Dermis blood vessel endothelial cell (primary cell): Measurements from ENCODE around the gene EFCAB10. TPM values are rescaled to one million over a fixed set of nuclear protein-coding genes. Genes with fewer than 3 reads are reported as not detected.
A peak's percentile ranks its signal among the peaks of the same experiment; 100 is the strongest.

ENCODE experiments used
- DNase-seq: peaks from one replicate; pipeline ENCODE4 v3.0.0; 2010
- total RNA-seq: library from RNA; depleted of rRNA; stranded (reverse); fragments of >200 nt; gene quantifications from 2 replicates; pipeline ENCODE4 v1.2.3, GENCODE V29; 2014

The EFCAB10 gene
- total RNA-seq, 1 donor from 2014 or later: not detected

DNA sequence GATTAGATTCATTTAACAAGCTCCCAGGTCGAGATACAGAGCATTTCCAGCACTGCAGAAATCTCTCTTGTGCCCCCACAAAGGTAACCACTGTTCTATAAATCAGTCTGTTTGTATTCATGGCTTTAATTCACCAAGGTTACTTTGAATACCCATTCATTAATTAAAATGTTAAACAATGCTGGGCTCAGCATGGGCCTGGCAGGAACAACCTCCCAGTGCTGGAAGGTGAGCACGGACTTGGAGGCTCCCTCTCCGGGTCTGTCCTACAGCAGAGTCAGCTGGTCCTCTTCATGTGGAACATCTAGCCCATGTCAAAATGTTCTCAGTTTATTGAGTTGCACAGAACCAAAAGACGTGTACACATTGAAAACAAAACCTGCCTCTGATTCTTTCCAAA, 15.6 kb upstream of the EFCAB10 start:
- no peak for DNase-seq

DNA sequence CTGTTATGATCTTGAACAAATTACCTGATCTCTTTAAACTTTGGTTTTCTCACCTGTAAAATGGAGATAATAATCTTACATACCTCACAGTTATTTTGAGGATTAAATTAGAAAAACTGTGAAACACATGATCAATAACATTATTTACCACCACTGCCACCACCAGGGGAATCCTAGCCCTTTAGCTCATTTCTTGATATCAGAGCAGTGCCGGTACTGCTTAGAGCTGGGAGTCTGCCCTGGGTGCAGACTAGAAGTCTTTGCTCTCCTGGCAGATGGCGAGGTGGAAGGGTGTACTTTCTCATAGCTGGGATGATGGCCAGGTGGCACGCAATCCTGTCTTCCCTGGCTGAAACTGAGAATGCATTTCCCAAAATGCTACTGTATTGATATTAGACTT, 12.7 kb upstream of the EFCAB10 start:
- DNase-seq: no peak

DNA sequence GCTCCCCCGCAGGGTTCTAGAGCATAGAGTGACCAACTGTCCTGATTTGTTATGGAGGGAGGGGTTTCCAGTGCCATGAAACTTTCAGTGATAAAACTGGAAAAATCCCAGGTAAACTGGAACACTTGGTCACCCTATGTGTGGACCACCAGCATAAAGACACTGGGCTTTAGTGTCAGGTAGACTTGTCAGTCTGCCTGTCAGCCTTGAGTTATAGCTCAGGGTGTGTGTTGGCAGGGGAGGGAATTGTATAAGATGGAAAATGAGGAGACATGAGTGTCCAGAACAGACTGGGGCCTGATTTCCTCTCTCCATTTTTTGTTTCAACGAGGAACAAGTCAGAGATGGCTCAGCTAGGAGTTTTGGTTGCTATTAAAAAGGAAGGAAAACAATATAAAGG, 10.2 kb upstream of the EFCAB10 start:
- DNase-seq: peak; percentile 42

DNA sequence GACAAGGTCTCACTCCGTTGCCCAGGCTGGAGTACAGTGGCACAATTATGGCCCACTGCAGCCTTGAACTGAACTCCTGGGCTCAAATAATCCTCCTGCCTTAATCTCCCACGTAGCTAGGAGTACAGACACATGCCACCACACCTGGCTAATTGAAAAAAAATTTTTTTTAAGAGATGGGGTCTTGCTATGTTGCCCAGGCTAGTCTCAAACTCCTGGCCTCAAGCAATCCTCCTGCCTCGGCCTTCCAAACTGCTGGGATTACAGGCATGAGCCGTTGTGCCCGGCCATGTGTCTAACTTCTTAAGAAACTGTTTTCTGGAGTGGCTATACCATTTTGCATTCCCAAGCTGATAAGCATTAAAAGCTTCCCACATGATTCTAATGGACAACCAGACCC, 9.5 kb upstream of the EFCAB10 start:
- DNase-seq: no peak

DNA sequence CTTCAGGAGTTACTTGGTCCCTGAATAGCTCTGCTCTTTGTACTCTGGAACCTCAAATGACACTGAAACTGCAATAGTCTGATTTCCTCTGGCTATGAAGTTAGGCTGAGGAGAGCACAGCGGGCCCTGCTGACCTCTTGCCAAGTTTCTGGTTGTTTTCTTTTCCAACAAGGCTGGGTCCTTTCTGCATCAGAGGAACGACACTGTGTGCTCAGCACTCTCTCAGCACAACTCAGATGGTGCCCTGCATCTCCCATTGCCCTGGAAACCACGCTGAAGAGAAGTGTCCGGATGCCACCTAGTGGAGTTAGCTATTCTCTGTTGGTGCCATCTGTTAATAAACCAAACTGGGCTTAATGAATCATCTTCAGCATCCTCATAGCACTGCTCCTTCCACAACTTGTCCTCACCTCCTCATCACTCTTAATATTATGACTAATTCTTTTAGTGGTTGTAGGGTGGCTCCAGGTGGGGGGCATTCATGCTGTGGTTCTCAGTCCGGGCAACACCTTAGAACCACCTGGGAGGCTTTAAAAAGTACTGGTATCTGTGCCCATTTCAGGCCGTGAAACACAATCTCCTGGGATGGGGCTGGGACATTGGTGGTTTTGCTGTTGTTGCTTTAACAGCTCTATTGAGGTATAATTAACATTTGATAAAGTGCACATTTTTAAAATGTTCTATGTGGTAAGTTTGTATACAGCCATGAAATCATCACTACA, 8.2 kb upstream of the EFCAB10 start:
- peak; percentile 88 for DNase-seq

DNA sequence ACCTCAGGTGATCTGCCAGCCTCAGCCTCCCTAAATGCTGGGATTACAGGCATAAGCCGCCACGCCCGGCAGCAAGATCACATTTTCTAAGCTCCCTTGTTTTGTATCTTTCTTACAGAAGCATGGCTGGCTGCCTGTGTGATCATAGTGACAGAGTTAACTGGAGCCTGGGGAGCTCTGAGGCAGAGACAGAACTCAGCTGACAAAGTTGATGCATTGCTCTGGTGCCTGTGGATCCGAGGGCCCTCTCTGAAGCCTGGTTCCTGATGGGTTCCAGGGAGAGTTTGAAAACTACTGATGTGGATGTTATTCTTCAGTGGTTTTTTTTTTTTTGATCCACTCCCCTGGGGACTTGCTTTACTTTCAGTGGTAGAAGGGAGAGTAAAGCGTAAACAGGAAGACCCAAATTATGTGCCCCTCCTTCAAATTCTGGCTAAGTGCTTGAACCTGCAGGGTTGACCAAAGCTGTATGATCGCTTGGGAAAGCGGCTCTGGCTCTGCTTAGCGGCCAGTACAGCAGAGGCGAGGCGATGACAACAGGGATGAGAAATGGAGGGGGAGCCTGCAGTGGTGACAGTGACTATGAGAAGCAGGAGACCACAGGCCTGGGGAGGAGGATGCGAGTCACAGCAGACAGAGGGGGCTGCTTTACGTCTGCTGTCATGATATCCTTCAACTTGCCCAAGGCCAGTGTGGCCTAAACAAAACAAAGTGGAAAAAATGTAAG, 6.8 kb upstream of the EFCAB10 start:
- no peak for DNase-seq

DNA sequence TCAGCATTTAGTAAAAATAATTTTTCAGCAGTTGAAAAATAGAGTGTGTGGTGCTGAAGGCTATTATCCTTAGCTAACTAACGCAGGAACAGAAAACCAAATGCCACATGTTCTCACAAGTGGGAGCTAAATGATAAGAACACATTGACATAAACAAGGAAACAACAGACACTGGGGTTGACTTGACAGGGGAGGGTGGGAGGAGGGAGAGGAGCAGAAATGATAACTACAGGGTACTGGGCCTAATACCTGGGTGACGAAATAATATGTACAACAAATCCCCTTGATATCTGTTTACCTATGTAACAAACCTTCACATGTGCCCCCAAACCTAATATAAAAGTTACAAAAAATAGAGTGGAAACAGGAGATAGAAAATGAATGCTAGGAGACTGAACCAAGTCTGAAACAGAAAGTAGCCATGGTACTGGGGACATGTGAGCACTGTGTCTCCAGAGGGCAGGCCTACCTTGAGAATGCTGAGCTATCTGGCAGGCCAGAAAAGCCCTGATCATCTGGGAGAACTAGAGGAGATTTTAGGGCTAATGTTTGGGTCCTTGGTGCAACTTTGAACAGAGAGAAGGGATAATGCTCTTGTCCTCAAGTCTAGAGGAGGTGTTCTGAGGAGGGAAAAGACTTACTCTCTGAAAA, 4.7 kb upstream of the EFCAB10 start:
- DNase-seq: no peak

DNA sequence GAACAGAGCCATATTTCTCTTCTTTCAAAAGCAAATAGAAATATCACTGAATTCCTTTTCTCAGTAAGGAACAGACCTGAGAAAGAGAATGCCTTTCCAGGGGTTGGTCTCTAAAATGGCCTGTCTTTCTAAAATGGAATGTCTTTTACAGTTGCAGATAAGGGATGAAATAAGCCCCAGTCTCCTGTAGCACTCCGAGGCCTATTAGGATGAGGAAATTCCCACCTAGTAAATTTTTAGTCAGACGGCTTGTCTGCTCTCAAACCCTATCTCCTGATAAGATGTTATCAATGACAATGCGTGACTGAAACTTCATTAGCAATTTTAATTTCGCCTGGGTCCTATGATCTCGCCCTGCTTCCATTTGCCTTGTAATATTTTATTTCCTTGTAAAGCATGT, 2.9 kb upstream of the EFCAB10 start:
- no peak for DNase-seq

DNA sequence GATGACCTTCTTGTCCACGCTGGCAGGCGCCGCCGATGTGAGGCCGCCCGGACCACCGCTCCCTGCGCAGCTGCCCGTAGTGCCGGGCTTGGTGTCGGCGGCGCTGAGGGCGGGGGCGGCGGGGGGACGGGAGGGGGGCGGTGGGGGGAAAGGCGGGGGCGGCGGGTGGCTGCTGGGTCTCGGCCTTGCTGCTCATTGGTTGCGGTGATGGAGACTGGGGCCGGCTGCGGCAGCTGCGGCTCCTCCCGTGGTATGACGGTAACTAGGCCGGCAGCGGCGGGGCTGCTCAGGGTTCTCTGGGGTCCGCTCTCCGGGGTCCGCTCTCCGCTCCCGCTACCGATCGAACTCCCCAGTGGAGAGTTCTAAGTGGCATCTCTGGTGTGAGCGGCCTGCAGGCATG, 1.8 kb upstream of the EFCAB10 start:
- DNase-seq: no peak

DNA sequence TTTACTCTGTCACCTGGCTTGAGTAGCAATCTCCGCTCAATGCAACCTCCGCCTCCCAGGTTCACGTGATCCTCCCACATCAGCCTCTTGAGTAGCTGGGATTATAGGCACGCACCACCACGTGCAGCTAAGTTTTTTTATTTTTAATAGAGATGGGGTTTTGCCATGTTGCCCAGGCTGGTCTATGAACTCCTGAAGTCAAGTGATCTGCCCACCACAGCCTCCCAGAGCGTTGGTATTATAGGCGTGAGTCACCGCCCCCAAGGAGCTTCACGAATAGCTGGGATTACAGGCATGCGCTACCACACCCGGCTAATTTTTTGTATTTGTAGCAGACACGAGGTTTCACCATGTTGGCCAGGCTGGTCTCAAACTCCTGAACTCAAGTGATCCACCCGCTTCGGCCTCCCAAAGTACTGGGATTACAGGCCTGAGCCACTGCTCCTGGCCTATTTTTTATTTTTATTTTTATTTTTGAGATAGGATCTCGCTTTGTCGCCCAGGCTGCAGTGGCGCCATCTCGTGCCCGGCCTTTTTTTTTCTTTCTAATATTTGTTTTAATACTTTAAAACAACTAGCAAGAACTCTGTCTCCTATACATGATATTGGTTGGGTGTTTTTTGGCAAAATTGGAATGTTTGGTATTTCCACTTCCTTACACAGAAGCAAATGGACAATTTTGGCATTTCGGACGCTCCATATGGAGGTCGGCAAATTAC, 1.1 kb downstream of the EFCAB10 start:
- peak; percentile 24 for DNase-seq

DNA sequence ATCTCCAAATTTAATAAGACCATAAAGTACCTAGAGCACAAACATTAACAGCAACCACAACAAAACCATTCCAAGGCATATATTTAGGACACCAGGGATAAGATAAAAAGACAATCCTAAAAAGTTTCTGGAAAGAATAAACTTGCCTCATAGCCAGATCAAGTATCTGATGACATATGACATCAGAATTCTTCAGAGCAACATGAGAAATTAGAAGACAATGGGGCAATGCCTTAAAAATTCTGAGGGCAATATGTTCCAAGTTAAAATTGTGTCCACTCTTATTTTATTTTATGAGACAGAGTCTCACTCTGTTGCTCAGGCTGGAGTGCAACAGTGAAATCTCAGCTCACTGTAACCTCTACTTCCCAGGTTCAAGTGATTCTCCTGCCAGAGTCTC, 2.8 kb downstream of the EFCAB10 start:
- DNase-seq: no peak

DNA sequence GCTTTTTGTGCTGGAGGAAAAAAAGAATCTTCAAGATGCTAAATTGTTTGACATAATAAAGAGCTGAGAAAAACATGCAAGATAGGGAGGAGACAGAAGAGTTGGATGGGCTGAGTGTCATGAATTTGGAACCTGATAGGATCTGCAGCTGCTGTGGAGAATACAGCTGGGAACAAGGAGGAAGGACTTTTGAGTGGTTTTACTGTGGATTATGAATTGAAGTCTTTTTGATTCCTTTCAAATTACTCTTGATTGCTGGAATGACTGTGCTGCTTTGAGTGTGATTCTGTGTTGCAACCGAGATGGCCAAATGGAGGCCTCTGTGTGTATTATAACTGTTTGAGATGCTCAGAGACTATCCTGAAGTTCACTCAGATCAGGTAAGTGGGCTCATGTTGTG, 4.0 kb downstream of the EFCAB10 start:
- no peak for DNase-seq

DNA sequence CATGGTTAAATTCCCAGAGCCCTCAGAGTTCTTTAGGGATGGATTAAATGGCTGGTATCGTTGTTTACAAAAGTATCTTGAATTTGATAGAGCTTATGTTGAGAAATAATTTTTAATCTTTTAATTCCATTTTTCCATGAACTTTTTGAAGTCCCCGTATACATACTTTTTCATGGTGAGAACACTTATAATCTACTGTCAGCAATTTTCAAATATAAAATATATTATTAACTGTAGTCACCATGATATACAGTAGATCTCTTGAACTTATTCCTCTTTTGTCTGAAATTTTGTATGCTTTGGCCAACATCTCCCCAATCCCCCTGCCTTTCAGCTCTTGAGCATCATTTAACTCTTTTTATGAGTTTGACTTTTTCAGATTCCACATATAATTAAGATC, 9.4 kb downstream of the EFCAB10 start:
- DNase-seq: no peak

DNA sequence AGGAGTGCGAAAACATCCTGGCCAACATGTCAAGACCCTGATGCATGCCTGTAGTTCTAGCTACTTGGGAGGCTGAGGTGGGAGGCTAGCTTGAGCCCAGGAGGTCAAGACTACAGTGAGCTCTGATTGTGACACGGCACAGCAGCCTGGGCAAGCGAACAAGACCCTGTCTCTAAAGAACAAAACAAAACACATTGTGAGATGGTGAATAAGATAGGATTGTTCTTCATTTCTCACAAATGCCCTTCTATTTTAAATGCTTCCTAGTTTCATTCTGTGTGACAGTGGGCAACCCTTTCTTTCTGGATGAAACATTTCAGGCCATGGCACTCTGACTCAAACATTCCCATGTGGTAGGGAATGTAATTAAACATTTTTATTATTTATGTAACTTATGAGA, 13.5 kb downstream of the EFCAB10 start:
- DNase-seq: no peak

DNA sequence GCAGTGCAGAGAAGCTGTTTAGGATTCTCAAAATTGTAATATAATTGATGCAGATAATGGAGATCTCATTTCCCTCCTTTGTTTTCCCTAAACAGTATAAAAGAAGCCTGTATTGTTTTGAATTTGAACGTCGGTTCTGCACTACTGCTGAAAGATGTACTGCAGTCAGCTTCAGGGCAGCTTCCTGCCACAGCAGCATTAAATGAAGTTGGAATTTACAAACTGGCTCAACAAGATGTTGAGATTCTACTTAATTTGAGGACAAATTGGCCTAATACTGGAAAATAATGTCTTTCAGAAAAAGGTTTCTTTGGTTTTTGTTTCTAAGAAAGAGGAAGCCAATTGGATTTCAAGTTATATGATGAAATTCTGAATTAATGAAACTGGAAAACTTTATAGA, 14.3 kb downstream of the EFCAB10 start:
- DNase-seq: peak; percentile 27

DNA sequence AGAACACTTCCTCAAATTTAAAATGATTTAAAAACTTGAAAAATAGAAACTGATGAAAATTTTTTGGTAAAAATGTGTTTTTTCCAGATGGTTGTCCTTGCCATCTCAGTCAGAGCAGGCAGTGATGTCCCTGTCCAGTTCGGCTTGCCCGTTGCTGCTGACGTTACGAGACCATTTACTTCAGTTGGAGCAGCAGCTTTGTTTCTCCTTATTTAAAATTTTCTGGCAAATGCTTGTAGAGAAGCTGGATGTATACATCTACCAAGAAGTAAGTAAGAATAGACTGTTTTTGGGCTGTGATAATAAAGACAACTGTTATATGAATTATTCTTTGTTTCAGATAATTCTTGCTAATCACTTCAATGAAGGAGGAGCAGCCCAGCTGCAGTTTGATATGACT, 16.1 kb downstream of the EFCAB10 start:
- DNase-seq: no peak

DNA sequence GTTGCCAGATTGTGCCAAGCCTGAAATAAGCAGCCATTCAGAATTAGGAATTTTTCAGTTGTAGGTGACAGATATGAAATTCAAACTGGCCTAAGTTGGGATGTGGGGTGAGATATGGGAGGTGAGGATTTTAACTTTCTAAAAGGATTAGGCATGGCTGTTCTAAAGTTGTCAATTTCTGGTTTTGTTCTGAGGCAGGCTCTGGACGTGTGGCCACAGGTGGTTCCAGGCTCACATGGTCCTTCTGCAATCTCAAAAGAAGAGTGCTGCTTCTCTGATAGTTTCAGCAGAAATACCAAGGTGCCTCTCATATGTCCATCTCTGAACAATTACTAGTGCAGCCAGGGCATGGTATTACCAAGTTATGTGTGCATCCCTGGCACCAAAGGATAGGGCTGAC, 21.4 kb downstream of the EFCAB10 start:
- no peak for DNase-seq

DNA sequence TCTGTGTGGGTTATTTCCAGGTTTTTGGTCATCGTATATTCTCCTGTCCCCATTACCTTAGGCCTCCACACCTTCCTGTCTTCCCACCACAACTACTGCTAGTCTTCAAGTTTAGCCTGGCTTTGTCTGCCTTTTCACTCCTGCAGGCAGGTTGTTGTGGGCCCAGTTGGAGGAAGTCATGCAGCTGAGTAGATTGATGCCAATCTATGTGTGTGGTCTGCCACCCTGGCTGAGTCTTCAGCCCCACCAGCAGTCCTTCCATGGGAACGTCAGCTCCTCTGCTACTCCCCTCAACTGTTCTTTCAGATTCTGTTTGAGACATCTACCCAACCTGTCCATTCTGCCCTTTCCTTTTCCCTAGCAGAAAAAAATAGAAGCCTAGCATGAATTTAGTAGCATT, 43.0 kb downstream of the EFCAB10 start:
- DNase-seq: no peak

DNA sequence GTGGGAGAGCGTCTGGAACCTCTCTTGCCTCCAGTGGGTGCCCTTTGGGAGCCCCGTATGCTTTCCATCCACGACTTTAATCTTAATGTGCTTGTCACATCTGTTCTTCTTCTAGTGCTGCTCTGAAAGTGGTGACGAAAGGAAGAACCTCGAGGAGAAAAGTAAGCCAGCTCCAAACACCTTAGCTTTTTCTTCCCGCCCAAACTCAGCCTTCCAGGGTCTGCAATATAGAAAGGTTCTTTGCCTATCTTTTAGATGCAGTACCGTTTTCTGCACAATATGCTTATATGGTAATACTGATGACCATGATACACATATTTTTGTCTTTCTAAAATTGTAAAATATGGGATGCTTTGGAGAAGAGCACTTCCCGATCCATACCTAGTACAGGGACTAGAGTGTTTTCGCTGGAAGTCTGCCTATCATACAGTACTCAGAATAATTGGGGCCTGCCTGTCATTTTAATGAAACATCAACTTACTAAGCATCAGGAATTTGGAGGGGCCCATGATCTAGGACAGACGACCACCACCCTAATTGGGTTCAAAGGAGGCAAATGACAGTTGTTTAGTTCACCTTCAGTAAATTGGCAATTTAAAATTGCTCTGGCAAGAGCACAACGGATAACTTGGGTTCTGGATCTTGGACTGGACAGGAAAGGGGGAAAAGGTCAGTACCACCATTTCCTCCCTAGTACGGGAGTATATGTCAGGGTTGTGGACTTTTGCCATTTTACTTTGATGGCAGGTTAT, 48.4 kb downstream of the EFCAB10 start:
- no peak for DNase-seq

DNA sequence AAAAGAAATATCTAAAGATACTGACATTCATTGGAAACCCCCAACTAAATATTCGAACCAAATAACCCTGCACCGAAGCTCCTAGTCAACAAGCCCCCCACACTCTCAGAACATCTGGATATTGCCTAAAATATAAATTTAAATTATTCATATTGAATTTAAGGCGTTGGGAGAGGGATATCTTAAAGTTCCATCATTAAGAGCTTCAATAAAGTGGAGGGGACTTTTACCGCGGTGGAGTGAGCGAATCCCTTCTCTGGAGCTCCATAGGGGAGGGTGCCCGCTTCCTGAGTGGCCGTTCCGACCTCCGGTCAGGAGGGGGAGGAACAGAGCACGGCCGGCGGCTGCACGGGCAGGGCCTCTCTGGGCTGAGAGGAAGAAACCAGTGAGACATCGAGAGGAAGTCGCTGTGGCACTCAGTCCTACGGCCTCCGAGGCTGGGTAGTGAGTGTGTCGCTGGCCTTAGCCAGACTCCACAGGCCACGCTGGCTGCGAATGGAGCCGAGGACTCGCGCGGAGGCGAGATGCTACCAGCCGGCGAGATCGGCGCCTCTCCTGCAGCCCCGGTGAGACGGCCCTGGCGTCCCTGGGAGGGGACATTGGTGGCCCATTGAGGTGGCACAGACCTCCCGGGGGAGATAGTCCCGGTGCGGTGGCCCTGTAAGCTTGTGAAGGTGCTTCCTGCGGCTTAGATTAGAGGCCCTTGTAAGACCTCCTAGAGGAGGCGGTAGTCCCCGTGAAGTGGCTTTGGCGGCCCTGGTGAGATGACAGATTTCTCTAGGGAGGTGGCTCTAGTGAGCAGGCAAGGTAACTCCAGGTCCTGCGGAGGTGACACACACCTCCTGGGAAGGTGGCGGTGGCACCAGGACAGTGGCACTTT, 49.3 kb downstream of the EFCAB10 start, which contains the start of gene RINT1:
TSS of gene RINT1 (plus strand) at position 410 of the 880 bp plus-strand sequence. CDS start at position 525, 115 bp downstream.
- DNase-seq: peak; percentile 94

DNA sequence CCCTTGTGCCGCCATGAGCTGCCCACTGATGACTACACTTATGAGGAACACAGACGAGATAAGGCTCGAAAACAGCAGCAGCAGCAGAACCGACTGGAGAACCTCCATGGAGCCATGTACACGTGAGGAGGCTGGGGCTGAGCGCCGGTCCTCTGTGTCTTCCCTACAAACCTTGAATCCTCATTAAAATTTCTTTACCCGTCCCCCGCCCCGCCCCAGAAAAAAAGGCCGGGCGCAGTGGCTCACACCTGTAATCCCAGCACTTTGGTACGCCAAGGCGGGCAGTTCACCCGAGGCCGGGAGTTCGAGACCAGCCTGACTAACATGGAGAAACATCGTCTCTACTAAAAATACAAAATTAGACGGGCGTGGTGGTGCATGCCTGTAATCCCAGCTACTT, 50.7 kb downstream of the EFCAB10 start:
- no peak for DNase-seq
